Omental fat pad (tissue), 4 donors: ENCODE data around the gene SLPI. TPM values are rescaled to one million over a fixed set of nuclear protein-coding genes. Genes with fewer than 3 reads are reported as not detected.

Experiments used
- total RNA-seq, 4 donors: library from RNA; depleted of rRNA; stranded (reverse); fragments of >200 nt; gene quantifications; one replicate each; pipeline ENCODE4 v1.1.0, GENCODE V29; 2016

Gene SLPI
- total RNA-seq, 4 donors from 2014 or later, result 114 to 505 (median 171) TPM

Other genes with a start within 250 kb of the SLPI start
- gene KCNS1, start 153.4 kb downstream of the SLPI start, total RNA-seq, result under 1 TPM in 3 of 4 donors, not detected in 1; 0.47 to 0.60 (median 0.56) TPM
- gene WFDC5, start 139.4 kb downstream of the SLPI start, total RNA-seq, result not detected
- not detected for gene WFDC12, start 130.1 kb downstream of the SLPI start, total RNA-seq
- 1 to 10 TPM in 3 of 4 donors, not detected in 1; 1.1 to 6.7 (median 4.3) TPM for gene PI3, start 79.7 kb downstream of the SLPI start, total RNA-seq
- gene SEMG1, start 47.5 kb downstream of the SLPI start, total RNA-seq, result not detected
- not detected for gene SEMG2, start 33.2 kb downstream of the SLPI start, total RNA-seq
- not detected for gene RBPJL, start 52.3 kb upstream of the SLPI start, total RNA-seq
- gene MATN4, start 53.7 kb upstream of the SLPI start, total RNA-seq, result under 1 TPM in 2 of 4 donors, not detected in 2; 0.19 to 0.24 TPM
- gene SDC4, start 93.9 kb upstream of the SLPI start, total RNA-seq, result 100 to 1,000 TPM in 2 of 4 donors, 10 to 100 TPM in 2; 31.4 to 279 (median 103) TPM
- 10 to 100 TPM; 26.6 to 55.0 (median 51.3) TPM for gene SYS1, start 108.6 kb upstream of the SLPI start, total RNA-seq
- gene TP53TG5, start 123.8 kb upstream of the SLPI start, total RNA-seq, result under 1 TPM in 1 of 4 donors, not detected in 3; 0.47 TPM
- gene DBNDD2, start 153.7 kb upstream of the SLPI start, total RNA-seq, result 10 to 100 TPM; 20.7 to 45.7 (median 27.9) TPM
- 10 to 100 TPM; 76.4 to 87.3 (median 83.5) TPM for gene PIGT, start 161.6 kb upstream of the SLPI start, total RNA-seq
- gene WFDC2, start 215.2 kb upstream of the SLPI start, total RNA-seq, result 1 to 10 TPM; 3.0 to 8.4 (median 7.0) TPM